ENCODE results near the gene PLCD3. TPM values are rescaled to one million over a fixed set of nuclear protein-coding genes. Genes with fewer than 3 reads are reported as not detected.

The PLCD3 gene
- total RNA-seq, 3 donors from 2014 or later, result 30.8 to 62.2 (median 41.1) TPM

DNA sequence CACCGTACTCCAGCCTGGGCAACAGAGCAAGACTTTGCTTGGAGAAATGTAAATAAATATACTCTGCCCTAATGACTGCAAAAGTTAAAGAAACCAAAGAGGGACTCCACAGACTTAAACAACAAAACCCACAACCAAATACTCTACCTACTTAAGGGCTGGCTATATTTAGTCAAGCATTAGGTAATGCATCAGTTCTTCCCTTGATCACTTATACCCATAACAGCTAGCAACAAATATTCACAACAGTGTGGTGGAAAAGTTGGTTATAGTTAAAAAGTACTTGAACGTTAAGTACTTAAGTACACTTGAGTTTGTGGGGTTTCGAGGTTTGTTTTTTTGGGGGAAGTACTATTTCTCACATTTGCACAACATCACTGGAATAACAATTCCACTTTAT lies 23.9 kb upstream of the PLCD3 start:
- Histone ChIP-seq H3K4me3 (no peak overlapping the region), H3K27ac (peak overlapping the region in 1 of 2 donors; percentile 57), H3K4me1 (peaks cover 3 to 24% of the 10 kb centered on the region in 2 donors), H3K9me3 (no peaks in the 10 kb centered on the region), H3K27me3 (no peaks in the 10 kb centered on the region), H3K36me3 (no peaks in the 10 kb centered on the region)
- TF ChIP-seq POLR2A (IDR thresholded peaks at IDR 0.05) (no peak), POLR2AphosphoS5 (IDR thresholded peaks at IDR 0.05) (no peak), CTCF (IDR thresholded peaks at IDR 0.05) (no peak)
- intact Hi-C loops (cut with DNase I; ENCODE audit: low total_unique reads), result no loop called here
- DNase-seq (ENCODE audit: low spot score in 2 of 2), result no peak

GRCh38 chr17:45155483-45155882 lies 23.2 kb upstream of the PLCD3 start:
- H3K36me3 ChIP-seq, result no peaks in the 10 kb centered on the region
- intact Hi-C loops (cut with DNase I; ENCODE audit: low total_unique reads), result no loop called here
- H3K27ac ChIP-seq, result peak overlapping the region; percentile 43 to 57
- H3K4me3 ChIP-seq, result no peak overlapping the region
- no peak for TF ChIP-seq POLR2AphosphoS5 (IDR thresholded peaks at IDR 0.05)
- TF ChIP-seq POLR2A (IDR thresholded peaks at IDR 0.05), result no peak
- TF ChIP-seq CTCF (IDR thresholded peaks at IDR 0.05), result no peak
- peaks cover 3 to 28% of the 10 kb centered on the region in 2 donors for H3K4me1 ChIP-seq
- H3K27me3 ChIP-seq, result no peaks in the 10 kb centered on the region
- DNase-seq (ENCODE audit: low spot score in 2 of 2), result no peak
- H3K9me3 ChIP-seq, result no peaks in the 10 kb centered on the region

DNA sequence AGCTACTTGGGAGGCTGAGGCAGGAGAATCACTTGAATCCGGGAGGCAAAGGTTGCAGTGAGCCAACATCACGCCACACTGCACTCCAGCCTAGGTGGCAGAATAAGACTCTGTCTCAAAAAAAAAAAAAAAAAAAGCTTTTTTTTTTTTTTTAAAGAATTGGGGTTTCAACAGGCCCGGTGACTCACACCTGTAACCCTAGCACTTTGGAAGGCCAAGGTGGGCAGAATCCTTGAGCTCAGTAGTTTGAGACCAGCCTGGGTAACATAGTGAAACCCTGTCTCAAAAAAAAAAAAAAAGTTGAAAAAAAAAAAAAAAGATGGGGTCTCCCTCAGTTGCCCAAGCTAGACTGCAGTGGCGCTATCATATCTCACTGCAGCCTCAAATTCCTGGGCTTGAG lies 22.7 kb upstream of the PLCD3 start:
- no peak for DNase-seq (ENCODE audit: low spot score in 2 of 2)
- Histone ChIP-seq H3K27me3 (no peaks in the 10 kb centered on the region), H3K27ac (peak overlapping the region; percentile 45 to 57), H3K4me3 (no peak overlapping the region), H3K36me3 (no peaks in the 10 kb centered on the region), H3K4me1 (peaks cover 3 to 26% of the 10 kb centered on the region in 2 donors), H3K9me3 (no peaks in the 10 kb centered on the region)
- intact Hi-C loops (cut with DNase I; ENCODE audit: low total_unique reads), result no loop called here
- no peak for TF ChIP-seq POLR2A (IDR thresholded peaks at IDR 0.05)
- TF ChIP-seq CTCF (IDR thresholded peaks at IDR 0.05), result no peak
- TF ChIP-seq POLR2AphosphoS5 (IDR thresholded peaks at IDR 0.05), result no peak

DNA sequence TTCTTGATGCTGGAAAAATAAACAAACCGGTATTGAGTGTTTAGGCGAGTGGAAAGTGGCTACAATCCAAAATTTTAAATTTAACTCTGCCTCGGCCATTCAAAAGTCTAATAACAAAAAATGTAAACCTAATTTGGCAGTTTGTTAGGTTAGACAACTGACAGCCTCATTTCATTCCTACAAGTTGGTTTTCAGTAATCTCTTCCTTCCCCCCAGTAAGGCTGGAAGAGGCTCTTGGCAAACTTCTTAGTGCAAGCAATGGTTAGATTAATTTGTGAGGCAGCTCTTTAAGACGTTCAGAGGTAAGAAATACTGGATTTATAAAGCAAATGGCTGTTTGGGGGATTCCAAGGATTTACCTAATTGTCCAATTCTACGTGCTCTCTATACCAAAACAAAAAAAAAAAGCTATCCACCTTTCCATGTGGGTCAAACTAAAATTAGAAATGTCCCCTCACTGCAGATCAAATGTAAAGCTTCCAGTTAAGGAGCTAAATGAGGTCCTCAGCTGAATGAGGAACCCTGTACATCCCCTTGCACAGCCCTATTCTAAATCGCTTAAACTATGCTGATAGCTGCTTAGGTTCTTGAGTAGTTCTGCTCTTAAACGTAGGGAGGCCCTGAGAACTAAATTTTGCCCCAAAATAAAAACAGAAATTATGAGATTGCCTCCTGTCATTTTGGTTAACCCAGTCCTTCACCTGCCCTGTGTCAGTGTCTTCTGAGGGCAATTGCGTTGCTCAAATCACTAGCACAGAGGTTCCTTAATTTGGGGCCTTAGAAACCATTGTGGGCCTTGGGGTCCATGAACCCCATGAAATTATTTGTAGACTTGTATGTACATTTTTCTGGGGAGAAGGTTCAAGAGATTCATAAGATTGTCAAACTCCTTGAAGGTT lies 18.8 kb upstream of the PLCD3 start:
- TF ChIP-seq CTCF (IDR thresholded peaks at IDR 0.05), result no peak
- no peak for TF ChIP-seq POLR2AphosphoS5 (IDR thresholded peaks at IDR 0.05)
- no peak for TF ChIP-seq POLR2A (IDR thresholded peaks at IDR 0.05)
- peaks cover 0 to 18% of the 10 kb centered on the region in 2 donors for H3K4me1 ChIP-seq
- DNase-seq (ENCODE audit: low spot score in 2 of 2), result no peak
- H3K36me3 ChIP-seq, result no peaks in the 10 kb centered on the region
- H3K4me3 ChIP-seq, result peak overlapping the region; percentile 66 to 83 (median 71)
- no peaks in the 10 kb centered on the region for H3K9me3 ChIP-seq
- H3K27ac ChIP-seq, result peak overlapping the region; percentile 34 to 100
- no peaks in the 10 kb centered on the region for H3K27me3 ChIP-seq
- intact Hi-C loops (cut with DNase I; ENCODE audit: low total_unique reads), result no loop called here
